DLD1 (cell line): ENCODE data around the gene OR52E2.
"Not testable (repeated sequence)": the region's sequence is repeated elsewhere in the genome, so short reads cannot be mapped to it uniquely, and the experiment has no call there.

ENCODE experiments used
- in situ Hi-C: cut with HindIII; loops from 2 replicates; pipeline ENCODE4 v1.10.0; 2017; ENCODE audit warnings: low sequenced_read_pairs

Gene OR52E2

DNA sequence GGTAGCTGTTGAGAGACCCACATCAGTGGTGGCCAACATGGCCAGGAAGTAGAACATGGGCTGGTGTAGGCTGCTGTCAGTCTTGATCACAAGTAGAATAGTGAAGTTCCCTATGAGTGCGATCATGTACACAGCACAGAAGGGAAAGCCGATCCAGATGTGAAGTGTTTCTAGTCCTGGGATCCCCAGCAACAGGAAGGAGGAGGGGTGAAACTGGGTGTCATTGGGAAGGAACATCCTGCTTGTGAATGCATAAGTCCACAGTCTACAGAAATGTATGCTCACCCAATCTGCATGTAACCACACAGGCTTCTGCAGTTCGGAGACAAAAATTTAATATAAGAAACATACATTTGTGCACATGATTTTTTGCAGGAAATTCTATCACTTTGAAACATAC is at the start of gene OR52E2:
TSS of gene OR52E2 (minus strand) at position 237 of the 400 bp plus-strand sequence. CDS start at position 237, 0 bp downstream.
- in situ Hi-C loops = no loop called here

DNA sequence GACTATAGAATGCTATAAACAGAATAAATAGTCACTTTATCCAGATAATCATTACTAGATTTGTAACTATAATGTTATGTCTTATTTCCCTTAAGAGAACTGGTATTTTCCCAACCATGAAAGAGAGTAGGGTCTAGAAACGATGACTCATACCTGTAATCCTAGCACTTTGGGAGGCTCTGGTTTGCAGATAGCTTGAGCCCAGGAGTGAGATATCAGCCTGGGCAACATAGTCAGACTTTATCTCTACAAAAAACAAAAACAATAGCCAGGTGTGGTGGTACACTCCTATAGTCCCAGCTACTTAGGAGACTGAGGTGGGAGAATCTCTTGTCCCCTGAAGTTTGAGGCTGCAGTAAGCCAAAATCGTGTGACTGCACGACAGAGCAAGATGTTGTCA is 47.9 kb upstream of the OR52E2 start:
- in situ Hi-C loops = no loop called here

GRCh38 chr11:5103066-5103465 is 43.6 kb upstream of the OR52E2 start:
- in situ Hi-C loops = no loop called here

DNA sequence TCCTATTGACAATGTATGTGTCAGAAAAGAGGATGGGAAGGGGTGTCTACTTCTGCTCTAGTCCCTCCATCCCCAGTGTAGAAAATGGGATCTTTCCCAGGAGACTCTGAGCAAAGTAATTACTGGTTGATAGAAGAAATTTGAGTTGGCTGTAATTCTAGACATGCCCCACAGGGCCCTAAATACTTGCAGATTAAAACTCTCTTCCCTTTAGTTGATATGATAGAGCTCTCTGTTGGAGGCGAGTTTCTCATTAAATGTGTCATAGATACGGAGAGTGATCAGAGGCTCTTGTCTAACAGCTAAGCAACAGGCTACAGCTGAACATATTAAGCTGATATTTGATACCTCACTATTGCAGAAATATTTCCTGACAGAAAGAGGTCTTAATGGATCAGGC is 42.8 kb upstream of the OR52E2 start:
- in situ Hi-C loops = no loop called here

GRCh38 chr11:5096011-5096410 is 36.6 kb upstream of the OR52E2 start:
- in situ Hi-C loops = no loop called here

- in situ Hi-C loops = no loop called here
Measured at GRCh38 chr11:5092821-5093585, 33.6 kb upstream of the OR52E2 start.

GRCh38 chr11:5090668-5091067 is 31.2 kb upstream of the OR52E2 start:
- in situ Hi-C loops = no loop called here

- in situ Hi-C loops = no loop called here
Measured at GRCh38 chr11:5088556-5088955, 29.1 kb upstream of the OR52E2 start.

GRCh38 chr11:5083602-5084001 is 24.2 kb upstream of the OR52E2 start:
- in situ Hi-C loops = no loop called here

- in situ Hi-C loops = no loop called here
Measured at GRCh38 chr11:5081405-5081804, 22.0 kb upstream of the OR52E2 start.

- in situ Hi-C loops = no loop called here
Measured at GRCh38 chr11:5071799-5072198, 12.4 kb upstream of the OR52E2 start.

GRCh38 chr11:5069272-5069671 is 9.8 kb upstream of the OR52E2 start, which contains the start of gene OR52E1:
OR52E1 (plus strand) TSS chr11:5069572.
- in situ Hi-C loops = no loop called here

DNA sequence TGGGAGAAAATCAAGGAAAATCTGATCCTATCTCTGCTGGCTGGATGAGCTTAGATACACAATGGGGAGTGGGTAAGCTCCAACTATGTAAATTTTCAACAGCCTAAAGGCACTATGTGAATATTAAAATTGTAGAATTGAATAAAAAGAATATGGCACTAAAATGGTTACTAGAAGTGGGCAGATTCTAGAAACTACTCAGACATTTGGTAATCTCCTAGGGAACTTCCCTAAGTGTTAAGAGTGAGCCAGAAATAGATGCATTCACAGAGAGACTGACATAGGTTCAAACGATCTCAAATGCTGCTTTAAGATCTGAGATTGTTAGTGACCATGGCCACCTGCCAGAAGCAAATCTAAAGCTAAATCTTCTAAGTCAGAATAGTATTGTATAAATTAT is 5.6 kb upstream of the OR52E2 start:
- in situ Hi-C loops = no loop called here

DNA sequence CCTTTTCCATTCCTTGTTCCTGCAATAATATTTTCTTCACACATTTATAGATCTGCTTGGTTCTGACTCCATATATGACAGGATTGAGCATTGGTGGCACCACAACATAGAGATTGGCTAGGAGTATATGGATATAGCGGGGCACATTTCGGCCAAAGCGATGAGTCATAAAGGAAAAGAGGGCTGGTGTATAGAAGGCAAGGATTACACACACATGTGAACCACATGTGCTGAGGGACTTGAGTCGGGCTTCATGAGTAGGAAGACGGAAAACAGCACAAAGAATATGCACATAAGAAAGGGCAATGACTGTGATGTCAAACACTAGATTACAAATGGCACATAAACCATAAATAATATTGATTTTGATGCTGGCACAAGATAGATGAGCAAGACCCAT is 748 bp downstream of the OR52E2 start:
- in situ Hi-C loops = not testable (repeated sequence)

- in situ Hi-C loops = no loop called here
Measured at GRCh38 chr11:5046754-5047330, 12.6 kb downstream of the OR52E2 start.

DNA sequence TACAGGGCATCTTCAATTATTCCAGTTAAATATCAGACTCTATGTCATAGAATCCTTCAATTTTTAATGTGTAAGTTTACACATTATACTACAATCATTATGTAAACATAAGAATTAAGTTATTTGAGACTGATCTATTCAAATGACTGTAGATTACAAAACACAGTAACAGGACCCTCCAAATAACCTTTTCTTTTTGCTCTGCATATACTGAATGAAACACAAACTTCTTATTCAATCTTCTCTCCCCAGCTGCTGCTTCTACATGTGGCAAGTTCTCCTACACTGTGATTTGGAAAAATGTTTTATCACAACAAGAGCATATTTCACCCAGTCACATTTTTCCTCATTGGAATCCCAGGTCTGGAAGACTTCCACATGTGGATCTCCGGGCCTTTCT is 13.2 kb downstream of the OR52E2 start, which contains the start of gene OR52J3:
TSS of gene OR52J3 (plus strand) at position 301 of the 400 bp plus-strand sequence. CDS start at position 301, 0 bp downstream.
- in situ Hi-C loops = no loop called here

- in situ Hi-C loops = no loop called here
Measured at GRCh38 chr11:5043380-5043779, 16.0 kb downstream of the OR52E2 start.

DNA sequence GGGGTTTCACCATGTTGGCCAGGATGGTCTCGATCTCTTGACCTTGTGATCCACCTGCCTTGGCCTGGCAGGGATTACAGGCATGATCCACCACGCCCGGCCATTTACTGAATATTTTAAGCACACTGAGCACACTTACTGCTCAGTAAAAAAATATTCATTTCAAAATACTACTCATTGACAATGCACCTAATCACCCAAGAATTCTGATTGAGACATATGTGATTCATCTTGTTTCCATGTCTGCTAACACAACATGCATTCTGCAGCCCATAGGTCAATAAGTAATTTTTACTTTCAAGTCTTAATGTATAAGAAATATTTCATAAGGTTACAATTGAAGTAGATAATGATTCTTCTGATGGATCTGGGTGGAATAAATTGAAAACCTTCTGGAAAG is 17.3 kb downstream of the OR52E2 start:
- in situ Hi-C loops = no loop called here

DNA sequence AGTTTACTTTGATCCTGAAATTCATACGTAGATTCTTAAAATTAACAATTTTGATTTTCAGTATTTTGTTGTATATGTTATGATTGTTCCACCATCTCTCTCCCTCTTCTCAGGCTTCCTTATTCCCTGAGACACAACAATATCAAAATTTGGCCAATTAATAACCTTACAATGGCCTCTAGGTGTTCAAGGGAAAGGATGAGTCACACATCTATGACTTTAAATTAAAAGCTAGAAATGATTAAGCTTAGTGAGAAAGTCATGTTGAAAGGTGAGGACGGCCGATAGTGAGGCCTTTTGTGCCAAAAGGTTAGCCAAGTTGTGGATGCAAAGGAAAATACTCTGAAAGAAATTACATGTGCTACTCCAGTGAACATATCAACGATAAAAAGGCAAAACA is 18.6 kb downstream of the OR52E2 start:
- in situ Hi-C loops = no loop called here

GRCh38 chr11:5038341-5038740 is 21.1 kb downstream of the OR52E2 start:
- in situ Hi-C loops = no loop called here

DNA sequence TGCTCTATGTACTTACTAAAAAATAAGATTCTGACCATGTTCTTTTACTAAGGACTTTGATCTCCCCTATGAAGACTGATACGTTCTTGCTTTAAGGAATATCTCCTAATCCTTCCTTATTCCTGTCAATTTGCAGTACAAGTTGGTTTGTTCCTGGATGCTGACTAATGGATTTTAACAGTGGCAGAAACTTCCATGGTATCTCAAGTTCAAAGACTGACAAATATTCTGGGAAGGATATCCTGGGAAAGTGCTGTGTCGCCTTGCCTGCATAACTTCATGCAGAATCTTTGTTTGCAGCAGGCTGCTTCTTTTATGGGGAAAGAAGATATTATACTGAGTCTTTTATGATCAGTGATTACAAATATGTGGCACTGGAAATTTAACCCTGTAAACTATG is 21.5 kb downstream of the OR52E2 start:
- in situ Hi-C loops = no loop called here

GRCh38 chr11:5036669-5037068 is 22.8 kb downstream of the OR52E2 start:
- in situ Hi-C loops = no loop called here
